HG03108 (cell line): Measurements from ENCODE around the gene PTPRN2.

ENCODE experiments used
- ATAC-seq: cut with Tn5 transposase; IDR thresholded peaks from one replicate; pipeline ENCODE4 v1.9.1; 2021; ENCODE audit warnings: moderate library complexity; ENCODE audit not compliant: unreplicated experiment

Gene PTPRN2

DNA sequence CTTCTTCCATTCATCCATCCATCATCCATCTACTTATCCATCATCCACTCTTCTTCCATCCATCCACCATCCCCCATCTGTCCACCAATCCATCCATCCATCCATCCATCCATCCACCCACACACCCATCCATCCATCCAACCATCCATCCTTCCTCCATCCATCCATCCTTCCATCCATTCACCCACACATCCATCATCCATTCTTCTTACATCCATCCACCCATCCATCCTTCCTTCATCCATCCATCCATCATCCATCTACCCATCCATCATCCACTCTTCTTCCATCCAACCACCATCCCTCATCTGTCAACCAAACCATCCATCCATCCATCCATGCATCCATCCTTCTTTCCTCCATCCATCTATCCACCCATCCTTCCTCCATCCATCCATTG, 821.5 kb downstream of the PTPRN2 start:
- ATAC-seq = no peak

DNA sequence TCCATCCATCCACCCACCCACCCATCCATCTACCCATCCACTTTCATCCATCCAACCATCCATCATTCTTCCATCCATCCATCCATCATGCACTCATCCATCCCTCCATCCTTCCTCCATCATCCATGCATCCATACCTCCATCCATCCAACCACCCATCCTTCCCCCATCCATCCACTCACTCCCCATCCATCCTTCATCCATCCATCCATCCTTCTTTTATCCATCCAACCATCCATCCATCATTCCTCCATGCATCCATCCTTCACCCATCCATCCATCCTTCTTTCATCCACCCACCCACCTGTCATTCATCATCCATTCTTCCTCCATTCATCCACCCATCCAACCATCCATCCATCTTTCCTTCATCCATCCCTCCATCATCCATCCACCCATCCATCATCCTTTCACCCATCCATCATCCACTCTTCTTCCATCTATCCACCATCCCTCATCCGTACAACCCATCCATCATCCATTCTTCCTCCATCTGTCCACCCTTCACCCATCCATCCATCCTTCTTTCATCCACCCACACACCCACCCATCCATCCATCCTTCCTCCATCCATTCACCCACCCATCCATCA, 822.6 kb downstream of the PTPRN2 start:
- ATAC-seq = no peak

GRCh38 chr7:157764193-157764592, 823.4 kb downstream of the PTPRN2 start:
- no peak for ATAC-seq

- no peak for ATAC-seq
Measured at GRCh38 chr7:157763279-157764000, 824.2 kb downstream of the PTPRN2 start.

GRCh38 chr7:157762824-157763223, 824.8 kb downstream of the PTPRN2 start:
- no peak for ATAC-seq

DNA sequence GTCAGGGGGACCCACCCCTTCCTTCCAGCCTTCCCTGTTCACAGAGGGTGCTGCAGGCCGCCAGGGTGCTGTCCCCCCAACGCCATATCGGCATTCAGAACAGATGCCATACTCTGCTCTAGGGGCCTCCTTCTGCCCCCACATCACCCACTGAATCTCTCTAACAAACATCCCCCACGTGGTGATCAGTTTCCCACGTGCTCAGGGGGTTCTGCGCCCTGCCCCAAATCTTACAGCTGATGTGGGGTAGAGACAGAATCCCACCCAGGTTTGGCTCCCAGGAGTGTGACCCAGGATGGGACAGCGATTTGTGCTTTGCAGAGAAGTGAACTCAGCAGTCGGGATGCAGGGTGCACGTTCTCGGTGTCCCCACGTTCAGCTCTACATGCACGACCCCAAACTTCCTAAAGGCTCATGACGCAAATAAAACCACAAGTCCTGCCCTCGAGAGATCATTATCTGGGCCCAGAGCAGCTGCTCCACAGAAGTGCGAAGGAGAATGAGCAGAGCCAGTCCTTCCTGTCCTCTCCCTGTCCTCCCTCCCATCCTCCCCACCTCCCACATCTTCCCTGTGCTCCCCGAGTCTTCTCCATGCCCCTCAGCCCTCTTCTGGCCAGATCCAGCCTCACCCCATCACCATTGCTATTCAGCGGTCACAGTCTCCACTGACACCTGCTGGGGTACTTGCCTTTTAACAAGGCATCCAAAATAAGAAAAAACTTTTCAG, 827.5 kb downstream of the PTPRN2 start:
- ATAC-seq = no peak

DNA sequence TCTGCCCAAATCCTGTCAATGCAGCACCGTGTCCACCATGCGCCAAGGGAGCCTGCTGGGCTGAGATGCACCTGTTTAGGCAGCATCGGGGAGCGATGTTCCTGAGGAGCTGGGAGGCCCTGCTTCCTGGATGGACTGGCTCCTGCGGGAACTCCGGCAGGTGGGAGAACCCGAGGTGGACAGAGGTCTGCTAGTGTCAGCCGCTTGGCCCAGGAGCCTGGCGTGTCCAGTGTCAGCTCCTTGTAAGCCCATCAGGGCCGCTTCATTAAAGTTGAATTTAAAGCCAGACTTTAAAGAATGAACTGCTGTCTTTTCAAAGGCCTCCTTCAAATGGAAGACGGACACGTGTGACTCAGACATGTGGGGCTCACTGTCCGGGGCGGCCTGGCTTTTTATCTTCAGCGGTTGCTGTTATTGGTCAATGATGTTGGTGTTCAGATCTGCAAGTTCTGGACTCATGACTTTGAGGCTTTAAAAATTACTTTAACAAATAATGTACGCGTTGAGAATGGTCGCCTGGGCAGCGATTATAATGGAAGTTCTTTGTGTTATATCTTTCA, 828.3 kb downstream of the PTPRN2 start:
- no peak for ATAC-seq

DNA sequence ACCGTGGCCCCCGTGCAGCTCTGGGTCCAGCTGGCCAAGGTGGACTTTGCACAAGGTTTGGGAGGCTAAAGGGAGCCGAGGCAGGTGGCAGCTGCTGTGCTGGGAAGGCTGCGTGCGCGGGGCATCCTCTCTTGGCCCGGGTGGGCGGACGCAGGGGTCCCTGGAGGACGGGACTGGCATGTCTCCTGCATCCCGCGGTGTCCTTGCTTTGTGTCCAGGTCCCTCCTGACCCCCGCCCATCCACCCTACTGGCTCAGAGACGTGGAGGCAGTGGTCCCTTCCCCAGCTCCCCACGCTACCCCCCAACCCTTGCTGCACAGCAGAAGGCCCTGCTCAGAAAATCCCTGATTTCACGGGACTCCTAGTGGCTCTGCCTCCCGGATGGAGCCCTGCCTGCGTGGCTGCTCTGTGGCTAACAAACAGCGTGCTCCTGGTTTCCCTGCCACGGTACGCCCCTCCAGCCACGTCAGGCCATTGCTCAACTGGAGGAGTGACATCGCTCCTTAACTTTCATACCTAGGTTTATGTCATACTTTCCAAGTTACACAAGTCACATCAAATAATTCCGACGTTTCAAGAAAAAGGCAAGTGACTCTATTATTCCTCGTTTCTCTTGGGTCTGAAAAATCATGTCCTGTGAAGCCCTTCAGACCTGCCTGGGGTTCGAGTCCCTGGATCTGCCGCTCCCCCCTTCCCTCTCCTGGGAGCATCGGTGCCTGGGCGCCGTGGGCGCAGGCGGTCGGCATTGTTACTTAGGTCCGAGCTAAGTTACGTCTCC, 829.0 kb downstream of the PTPRN2 start:
- ATAC-seq = no peak

GRCh38 chr7:157757776-157758467, 829.7 kb downstream of the PTPRN2 start:
- ATAC-seq = no peak

- ATAC-seq = no peak
Measured at GRCh38 chr7:157757211-157757610, 830.4 kb downstream of the PTPRN2 start.

- ATAC-seq = no peak
Measured at GRCh38 chr7:157755741-157756140, 831.9 kb downstream of the PTPRN2 start.

DNA sequence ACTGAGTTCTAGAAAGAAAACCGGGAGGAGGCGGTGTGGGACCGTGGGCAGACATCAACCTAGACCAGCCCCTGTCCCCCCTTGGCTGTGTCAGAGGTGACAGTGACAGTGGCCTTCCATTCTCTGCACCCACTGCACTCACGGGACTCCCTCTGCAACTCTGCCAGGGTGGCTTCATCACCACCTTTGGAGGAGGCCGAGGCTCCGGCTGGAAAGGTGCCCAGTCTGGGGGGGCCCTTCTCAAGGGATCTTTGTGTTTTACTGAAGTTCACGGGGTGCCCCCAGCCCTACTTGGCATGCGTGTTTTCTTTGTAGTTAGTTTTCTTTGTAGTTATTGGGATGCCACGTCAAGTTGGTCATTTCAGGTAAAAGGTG, 833.2 kb downstream of the PTPRN2 start:
- no peak for ATAC-seq

DNA sequence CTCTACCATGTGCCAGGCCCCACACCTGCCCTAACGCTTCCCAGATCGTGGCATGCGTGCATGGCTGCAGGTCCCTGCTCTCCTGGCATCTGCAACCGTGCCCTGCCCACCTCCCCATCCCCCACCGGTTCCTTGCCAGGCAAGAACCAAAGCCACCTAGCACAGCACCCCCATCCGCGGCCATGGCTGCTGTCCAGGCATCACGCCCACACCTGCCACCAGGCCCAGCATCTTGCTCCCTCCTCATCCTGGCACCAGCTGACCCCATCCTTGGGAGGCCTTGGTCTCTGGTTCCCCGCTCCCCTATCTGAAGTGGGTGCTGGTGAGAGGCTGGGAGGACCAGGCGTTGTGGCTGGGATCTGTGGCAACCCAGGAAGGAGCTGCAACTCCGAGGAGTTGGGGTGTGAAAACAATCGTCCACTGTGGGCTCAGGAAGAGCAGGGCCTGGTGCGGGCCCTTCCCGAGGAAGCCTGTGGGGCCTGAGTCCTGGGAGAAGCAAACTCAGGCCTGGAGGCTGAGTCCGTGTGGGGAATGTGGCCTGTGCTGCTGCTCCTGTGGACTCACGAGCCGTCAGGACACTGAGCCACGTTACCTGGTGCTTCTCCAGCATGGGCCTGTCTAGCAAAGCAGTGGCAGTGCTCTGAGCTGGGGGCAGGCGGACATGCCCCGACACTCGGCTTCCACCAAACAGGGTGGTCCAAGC, 833.8 kb downstream of the PTPRN2 start:
- no peak for ATAC-seq

GRCh38 chr7:157752832-157753291, 834.8 kb downstream of the PTPRN2 start:
- no peak for ATAC-seq

DNA sequence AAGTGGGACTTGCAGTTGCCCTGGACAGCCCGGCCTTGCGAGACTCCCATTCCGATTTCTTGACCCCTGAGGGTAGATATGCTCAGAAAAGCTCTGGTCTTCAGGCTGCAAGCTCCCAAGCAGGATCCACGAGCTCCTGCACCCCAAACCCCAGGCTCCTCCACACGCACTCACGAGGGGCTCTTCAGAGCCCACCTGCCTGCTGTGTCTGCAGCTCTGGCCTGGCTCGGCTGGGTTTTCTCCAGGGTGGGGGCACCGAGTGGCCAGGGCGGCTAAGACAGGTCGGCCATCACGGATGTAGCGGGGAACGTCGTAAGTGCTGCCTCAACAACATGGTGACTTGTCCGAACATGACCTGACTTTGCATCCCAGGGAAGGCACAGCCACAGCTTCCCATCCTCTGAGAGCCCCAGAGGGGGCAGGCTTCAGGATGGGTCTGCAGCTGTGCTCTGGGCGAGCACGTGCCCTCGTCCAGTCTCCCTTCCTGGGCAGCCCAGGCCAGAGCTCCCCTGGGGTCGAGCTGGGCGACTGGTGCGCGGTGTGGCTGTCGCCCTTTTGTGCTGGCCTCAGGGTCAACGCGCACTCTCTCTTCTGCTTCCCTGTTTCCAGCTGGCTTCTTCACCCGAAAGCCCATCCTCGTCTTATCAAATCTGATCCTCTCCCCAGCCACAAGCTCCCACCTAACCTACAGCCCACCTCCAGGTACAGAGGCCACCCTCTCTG, 835.5 kb downstream of the PTPRN2 start:
- no peak for ATAC-seq

- ATAC-seq = no peak
Measured at GRCh38 chr7:157751406-157751805, 836.2 kb downstream of the PTPRN2 start.

DNA sequence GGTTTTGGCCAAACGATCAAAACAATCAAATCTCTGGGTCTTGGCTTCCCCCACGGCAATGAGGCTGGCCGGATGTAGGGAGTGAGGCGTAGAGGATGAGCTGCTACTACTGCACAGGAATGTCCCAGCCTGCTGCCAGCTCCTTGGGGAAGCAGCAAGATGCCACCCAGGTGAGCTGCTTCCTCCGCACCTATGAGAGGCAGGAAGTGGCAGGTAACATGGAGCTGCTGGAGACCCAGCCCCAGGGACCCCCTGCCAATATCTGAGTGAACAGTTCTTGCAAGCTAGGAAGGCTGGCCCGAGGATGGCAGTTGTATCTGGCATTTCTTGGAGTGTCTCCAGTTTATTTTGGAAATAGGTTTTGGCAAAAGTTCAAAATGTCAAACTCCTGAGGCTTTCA, 837.3 kb downstream of the PTPRN2 start:
- no peak for ATAC-seq

DNA sequence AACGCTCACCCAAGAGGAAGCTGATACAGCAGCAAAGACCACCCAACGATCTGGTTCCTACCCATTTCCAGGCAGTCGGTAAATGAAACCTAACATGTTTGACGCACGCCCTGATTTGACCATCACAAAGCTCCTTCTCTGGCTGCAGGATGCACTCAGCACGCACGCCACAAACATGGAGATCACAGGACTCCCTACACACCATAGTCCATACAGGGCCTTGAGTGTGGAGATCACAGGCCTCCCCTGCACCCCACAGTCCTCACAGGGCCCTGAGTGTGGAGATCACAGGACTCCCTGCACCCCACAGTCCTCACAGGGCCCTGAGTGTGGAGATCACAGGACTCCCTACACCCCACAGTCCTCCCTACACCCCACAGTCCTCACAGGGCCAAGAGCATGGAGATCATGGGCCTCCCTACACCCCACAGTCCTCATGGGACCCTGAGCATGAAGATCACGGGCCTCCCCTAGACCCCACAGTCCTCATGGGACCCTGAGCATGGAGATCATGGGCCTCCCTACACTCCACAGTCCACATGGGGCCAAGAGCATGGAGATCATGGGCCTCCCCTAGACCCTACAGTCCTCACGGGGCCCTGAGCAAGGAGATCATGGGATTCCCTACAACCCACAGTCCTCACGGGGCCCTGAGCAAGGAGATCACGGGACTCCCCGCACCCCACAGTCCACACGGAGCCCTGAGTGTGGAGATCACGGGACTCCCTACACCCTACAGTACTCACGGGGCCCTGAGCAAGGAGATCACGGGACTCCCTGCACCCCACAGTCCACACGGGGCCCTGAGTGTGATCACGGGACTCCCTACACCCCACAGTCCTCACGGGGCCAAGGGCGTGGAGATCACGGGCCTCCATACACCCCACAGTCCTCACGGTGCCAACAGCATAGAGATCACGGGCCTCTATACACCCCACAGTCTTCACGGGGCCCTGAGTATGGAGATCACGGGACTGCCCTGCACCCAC, 841.6 kb downstream of the PTPRN2 start:
- ATAC-seq = no peak
